A549 (cell line): ENCODE measurements around the gene VAV3.

Source experiments
- POLR2A ChIP-seq: IDR thresholded peaks from 2 replicates; pipeline ENCODE4 v1.6.1; 2012; ENCODE audit warnings: mild to moderate bottlenecking, low read length
- ZSCAN20 ChIP-seq: fragments of 250-450 bp; sonication (Bioruptor Pico); IDR thresholded peaks from 2 replicates; pipeline ENCODE4 v1.8.0; 2022; ENCODE audit warnings: mild to moderate bottlenecking, moderate library complexity
- TF ChIP-seq, protein P1 (sequence below): fragments of >200 bp; sonication (Bioruptor Twin); formaldehyde crosslinking; IDR thresholded peaks from 3 replicates; pipeline ENCODE4 v1.5.1; 2016

GRCh38 chr1:107748531-107748930 is 216.4 kb downstream of the VAV3 start:
- TF ChIP-seq POLR2A: no peak
- TF ChIP-seq ZSCAN20 (CRISPR knock-in tag): no peak
- TF ChIP-seq, protein P1, sequence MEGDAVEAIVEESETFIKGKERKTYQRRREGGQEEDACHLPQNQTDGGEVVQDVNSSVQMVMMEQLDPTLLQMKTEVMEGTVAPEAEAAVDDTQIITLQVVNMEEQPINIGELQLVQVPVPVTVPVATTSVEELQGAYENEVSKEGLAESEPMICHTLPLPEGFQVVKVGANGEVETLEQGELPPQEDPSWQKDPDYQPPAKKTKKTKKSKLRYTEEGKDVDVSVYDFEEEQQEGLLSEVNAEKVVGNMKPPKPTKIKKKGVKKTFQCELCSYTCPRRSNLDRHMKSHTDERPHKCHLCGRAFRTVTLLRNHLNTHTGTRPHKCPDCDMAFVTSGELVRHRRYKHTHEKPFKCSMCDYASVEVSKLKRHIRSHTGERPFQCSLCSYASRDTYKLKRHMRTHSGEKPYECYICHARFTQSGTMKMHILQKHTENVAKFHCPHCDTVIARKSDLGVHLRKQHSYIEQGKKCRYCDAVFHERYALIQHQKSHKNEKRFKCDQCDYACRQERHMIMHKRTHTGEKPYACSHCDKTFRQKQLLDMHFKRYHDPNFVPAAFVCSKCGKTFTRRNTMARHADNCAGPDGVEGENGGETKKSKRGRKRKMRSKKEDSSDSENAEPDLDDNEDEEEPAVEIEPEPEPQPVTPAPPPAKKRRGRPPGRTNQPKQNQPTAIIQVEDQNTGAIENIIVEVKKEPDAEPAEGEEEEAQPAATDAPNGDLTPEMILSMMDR: peak; percentile 58
